ENCODE results near the gene RPS6KB2.

RPS6KB2 gene

DNA sequence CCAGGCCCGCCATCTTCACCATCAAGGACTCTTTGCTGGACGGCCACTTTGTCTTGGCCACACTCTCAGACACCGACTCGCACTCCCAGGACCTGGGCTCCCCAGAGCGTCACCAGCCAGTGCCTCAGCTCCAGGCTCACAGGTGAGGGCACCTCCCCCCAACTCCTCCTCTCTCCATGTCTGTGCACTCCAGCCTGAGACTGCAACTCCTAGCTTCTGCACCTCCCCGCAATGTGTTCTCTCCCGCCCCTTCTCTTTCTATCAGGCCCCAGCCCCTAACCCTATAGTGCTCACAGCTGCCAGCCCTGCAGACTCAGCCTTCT is 32.1 kb upstream of the RPS6KB2 start:
- H3K27ac ChIP-seq (ENCODE audit: low read length): no peak overlapping the region
- H3K79me2 ChIP-seq (ENCODE audit: low read length): peaks cover 88% of the 10 kb centered on the region

DNA sequence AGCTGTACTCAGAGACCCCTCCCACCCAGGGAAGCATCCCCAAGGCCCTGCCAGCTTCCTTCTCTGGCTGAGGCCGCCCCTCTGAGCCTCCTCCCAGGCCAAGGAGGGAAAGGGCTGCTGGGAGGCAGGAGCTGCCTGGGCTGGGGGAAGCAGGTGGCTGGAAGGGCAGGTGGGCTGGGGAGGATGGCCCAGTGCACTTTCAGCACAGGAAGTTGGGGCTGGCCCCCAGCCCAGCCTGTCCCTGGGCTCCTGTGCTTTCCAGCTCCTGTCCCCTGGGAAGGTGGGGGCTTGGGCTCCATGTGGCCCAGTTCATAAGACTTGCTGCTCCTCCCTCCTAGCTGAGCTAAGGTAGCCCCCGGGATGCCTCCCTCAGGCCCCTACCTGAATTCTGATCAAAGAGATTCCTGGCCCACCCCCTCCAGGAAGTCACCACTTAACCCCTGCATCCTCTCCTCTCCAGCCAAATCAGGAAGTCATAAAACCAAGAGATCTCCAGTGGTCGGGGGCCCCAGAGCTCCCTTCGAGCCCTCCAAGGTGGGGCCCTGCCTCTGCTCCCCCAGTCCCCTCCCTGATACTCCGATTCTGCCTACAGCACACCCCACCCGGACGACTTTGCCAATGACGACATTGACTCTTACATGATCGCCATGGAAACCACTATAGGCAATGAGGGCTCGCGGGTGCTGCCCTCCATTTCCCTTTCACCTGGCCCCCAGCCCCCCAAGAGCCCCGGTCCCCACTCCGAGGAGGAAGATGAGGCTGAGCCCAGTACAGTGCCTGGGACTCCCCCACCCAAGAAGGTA is 31.5 kb upstream of the RPS6KB2 start:
- Histone ChIP-seq H3K27me3 (replicated peaks; ENCODE audit: insufficient read depth, low read length) (no peaks in the 10 kb centered on the region), H3K4me2 (ENCODE audit: low read depth, low read length) (no peak overlapping the region), H3F3A (ENCODE audit: insufficient read depth, low read length) (peaks cover 9% of the 10 kb centered on the region; the same call in 1 of the 2 replicates), H4K20me1 (ENCODE audit: insufficient read depth, low read length) (no peaks in the 10 kb centered on the region), H2AFZ (ENCODE audit: low read length) (no peak overlapping the region), H3K4me3 (ENCODE audit: low read length) (no peak overlapping the region), H3K9me3 (replicated peaks; ENCODE audit: insufficient read depth, low read length) (no peaks in the 10 kb centered on the region), H3K79me2 (ENCODE audit: low read length) (peaks cover 85% of the 10 kb centered on the region), H3K27ac (ENCODE audit: low read length) (no peak overlapping the region), H3K9me2 (replicated peaks; ENCODE audit: insufficient read depth, low read length) (no peaks in the 10 kb centered on the region), H3K4me1 (ENCODE audit: low read length) (peaks cover 9% of the 10 kb centered on the region; the same call in 1 of the 2 replicates), H3K9ac (ENCODE audit: low read length) (no peak overlapping the region), H3K36me3 (replicated peaks; ENCODE audit: insufficient read depth, low read length) (no peaks in the 10 kb centered on the region)
- DNase-seq: no peak
- TF ChIP-seq EZH2phosphoT487 (IDR thresholded peaks at IDR 0.05; ENCODE audit: low read length) (no peak), EZH2 (optimal IDR thresholded peaks at IDR 0.05; ENCODE audit: low read depth, low read length) (no peak)
- TF ChIP-seq, protein P1, sequence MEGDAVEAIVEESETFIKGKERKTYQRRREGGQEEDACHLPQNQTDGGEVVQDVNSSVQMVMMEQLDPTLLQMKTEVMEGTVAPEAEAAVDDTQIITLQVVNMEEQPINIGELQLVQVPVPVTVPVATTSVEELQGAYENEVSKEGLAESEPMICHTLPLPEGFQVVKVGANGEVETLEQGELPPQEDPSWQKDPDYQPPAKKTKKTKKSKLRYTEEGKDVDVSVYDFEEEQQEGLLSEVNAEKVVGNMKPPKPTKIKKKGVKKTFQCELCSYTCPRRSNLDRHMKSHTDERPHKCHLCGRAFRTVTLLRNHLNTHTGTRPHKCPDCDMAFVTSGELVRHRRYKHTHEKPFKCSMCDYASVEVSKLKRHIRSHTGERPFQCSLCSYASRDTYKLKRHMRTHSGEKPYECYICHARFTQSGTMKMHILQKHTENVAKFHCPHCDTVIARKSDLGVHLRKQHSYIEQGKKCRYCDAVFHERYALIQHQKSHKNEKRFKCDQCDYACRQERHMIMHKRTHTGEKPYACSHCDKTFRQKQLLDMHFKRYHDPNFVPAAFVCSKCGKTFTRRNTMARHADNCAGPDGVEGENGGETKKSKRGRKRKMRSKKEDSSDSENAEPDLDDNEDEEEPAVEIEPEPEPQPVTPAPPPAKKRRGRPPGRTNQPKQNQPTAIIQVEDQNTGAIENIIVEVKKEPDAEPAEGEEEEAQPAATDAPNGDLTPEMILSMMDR (IDR thresholded peaks at IDR 0.05; ENCODE audit: low read length): no peak

More for the DNA sequence above, 32.1 kb upstream of the RPS6KB2 start:
- H3K9me3 ChIP-seq (replicated peaks; ENCODE audit: insufficient read depth, low read length): no peaks in the 10 kb centered on the region
- H3K4me1 ChIP-seq (ENCODE audit: low read length): peaks cover 9% of the 10 kb centered on the region; the same call in 1 of the 2 replicates
- H3F3A ChIP-seq (ENCODE audit: insufficient read depth, low read length): peaks cover 12% of the 10 kb centered on the region
- no peaks in the 10 kb centered on the region for H3K36me3 ChIP-seq (replicated peaks; ENCODE audit: insufficient read depth, low read length)
- no peak overlapping the region for H3K4me3 ChIP-seq (ENCODE audit: low read length)
- DNase-seq: no peak
- H4K20me1 ChIP-seq (ENCODE audit: insufficient read depth, low read length): no peaks in the 10 kb centered on the region
- H3K27me3 ChIP-seq (replicated peaks; ENCODE audit: insufficient read depth, low read length): no peaks in the 10 kb centered on the region
- no peak overlapping the region for H3K9ac ChIP-seq (ENCODE audit: low read length)
- no peaks in the 10 kb centered on the region for H3K9me2 ChIP-seq (replicated peaks; ENCODE audit: insufficient read depth, low read length)
- TF ChIP-seq EZH2 (optimal IDR thresholded peaks at IDR 0.05; ENCODE audit: low read depth, low read length) (no peak), EZH2phosphoT487 (IDR thresholded peaks at IDR 0.05; ENCODE audit: low read length) (no peak)
- TF ChIP-seq, protein P1 (IDR thresholded peaks at IDR 0.05; ENCODE audit: low read length): no peak
- no peak overlapping the region for H3K4me2 ChIP-seq (ENCODE audit: low read depth, low read length)
- no peak overlapping the region for H2AFZ ChIP-seq (ENCODE audit: low read length)

DNA sequence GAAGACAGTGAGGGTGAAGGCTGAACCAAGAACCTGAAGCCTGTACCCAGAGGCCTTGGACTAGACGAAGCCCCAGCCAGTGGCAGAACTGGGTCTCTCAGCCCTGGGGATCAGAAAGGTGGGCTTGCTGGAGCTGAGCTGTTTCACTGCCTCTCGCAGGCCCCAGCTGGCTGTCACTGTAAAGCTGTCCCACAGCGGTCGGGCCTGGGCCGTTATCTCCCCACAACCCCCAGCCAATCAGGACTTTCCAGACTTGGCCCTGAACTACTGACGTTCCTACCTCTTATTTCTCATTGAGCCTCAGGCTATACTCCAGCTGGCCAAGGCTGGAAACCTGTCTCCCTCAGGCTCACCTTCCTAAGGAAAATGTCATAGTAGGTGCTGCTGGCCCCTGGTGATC is 30.8 kb upstream of the RPS6KB2 start:
- TF ChIP-seq EZH2 (optimal IDR thresholded peaks at IDR 0.05; ENCODE audit: low read depth, low read length) (no peak), EZH2phosphoT487 (IDR thresholded peaks at IDR 0.05; ENCODE audit: low read length) (no peak)
- TF ChIP-seq, protein P1 (IDR thresholded peaks at IDR 0.05; ENCODE audit: low read length): no peak
- H3K4me1 ChIP-seq (ENCODE audit: low read length): peaks cover 14% of the 10 kb centered on the region; the same call in 1 of the 2 replicates
- DNase-seq: no peak
- no peaks in the 10 kb centered on the region for H3K9me2 ChIP-seq (replicated peaks; ENCODE audit: insufficient read depth, low read length)
- H4K20me1 ChIP-seq (ENCODE audit: insufficient read depth, low read length): no peaks in the 10 kb centered on the region
- H3K9me3 ChIP-seq (replicated peaks; ENCODE audit: insufficient read depth, low read length): no peaks in the 10 kb centered on the region
- H2AFZ ChIP-seq (ENCODE audit: low read length): no peak overlapping the region
- no peaks in the 10 kb centered on the region for H3K36me3 ChIP-seq (replicated peaks; ENCODE audit: insufficient read depth, low read length)
- no peaks in the 10 kb centered on the region for H3K27me3 ChIP-seq (replicated peaks; ENCODE audit: insufficient read depth, low read length)
- H3K79me2 ChIP-seq (ENCODE audit: low read length): peaks cover 78% of the 10 kb centered on the region
- H3K4me2 ChIP-seq (ENCODE audit: low read depth, low read length): no peak overlapping the region
- H3K27ac ChIP-seq (ENCODE audit: low read length): no peak overlapping the region
- no peak overlapping the region for H3K4me3 ChIP-seq (ENCODE audit: low read length)
- no peak overlapping the region for H3K9ac ChIP-seq (ENCODE audit: low read length)
- H3F3A ChIP-seq (ENCODE audit: insufficient read depth, low read length): peaks cover 9% of the 10 kb centered on the region; the same call in 1 of the 2 replicates
